ENCODE measurements around the gene RAD9A.

Gene RAD9A

DNA sequence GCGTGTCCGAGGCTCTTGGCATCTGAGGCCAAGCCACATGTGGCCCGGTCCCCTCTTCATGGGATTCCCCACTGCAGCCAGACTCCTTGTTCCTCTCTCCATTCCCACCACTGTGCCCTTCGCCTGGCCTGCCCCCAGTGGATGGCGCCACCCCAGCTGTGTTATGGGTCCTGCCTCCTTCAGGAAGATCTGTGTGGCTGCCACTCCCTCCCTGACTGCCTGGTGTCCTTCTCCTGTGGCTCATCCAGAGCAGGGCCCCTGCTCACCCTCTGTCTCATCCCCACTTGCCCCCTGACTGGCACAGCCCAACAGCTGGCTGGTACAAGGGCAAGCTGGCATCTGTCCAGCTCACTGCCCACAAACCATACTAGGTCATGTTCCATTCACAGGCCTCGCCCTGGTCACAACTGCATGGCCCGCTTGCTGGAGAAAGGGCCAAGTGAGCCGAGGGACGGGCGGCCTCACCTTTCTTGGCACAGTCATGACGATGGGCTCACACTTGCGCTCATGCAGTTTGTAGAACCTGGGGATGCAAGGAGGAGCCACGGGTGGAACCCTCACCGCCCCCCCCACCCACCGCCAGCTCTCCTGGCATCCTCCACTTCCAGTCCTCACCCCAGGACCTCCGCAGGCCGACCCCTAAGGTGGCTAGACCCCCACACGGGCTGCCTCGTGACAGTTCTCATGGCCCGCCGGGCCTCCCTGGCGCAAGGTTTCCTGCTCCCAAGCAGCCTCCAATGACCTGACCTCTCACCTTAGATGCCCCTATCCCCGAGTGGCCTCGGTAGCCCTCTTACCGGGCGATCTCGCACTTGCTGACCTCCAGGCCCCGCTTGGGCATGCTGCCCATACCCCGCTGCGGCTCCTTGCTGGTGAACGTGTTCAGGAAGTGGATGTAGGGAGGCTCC lies 47.8 kb downstream of the RAD9A start:
- H3K4me3 ChIP-seq (ENCODE audit: low read depth, low read length), result no peak overlapping the region
- TF ChIP-seq, protein P1, sequence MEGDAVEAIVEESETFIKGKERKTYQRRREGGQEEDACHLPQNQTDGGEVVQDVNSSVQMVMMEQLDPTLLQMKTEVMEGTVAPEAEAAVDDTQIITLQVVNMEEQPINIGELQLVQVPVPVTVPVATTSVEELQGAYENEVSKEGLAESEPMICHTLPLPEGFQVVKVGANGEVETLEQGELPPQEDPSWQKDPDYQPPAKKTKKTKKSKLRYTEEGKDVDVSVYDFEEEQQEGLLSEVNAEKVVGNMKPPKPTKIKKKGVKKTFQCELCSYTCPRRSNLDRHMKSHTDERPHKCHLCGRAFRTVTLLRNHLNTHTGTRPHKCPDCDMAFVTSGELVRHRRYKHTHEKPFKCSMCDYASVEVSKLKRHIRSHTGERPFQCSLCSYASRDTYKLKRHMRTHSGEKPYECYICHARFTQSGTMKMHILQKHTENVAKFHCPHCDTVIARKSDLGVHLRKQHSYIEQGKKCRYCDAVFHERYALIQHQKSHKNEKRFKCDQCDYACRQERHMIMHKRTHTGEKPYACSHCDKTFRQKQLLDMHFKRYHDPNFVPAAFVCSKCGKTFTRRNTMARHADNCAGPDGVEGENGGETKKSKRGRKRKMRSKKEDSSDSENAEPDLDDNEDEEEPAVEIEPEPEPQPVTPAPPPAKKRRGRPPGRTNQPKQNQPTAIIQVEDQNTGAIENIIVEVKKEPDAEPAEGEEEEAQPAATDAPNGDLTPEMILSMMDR (IDR thresholded peaks at IDR 0.05; ENCODE audit: low read depth, low read length), result no peak; the same call in 1 of the 2 replicates

DNA sequence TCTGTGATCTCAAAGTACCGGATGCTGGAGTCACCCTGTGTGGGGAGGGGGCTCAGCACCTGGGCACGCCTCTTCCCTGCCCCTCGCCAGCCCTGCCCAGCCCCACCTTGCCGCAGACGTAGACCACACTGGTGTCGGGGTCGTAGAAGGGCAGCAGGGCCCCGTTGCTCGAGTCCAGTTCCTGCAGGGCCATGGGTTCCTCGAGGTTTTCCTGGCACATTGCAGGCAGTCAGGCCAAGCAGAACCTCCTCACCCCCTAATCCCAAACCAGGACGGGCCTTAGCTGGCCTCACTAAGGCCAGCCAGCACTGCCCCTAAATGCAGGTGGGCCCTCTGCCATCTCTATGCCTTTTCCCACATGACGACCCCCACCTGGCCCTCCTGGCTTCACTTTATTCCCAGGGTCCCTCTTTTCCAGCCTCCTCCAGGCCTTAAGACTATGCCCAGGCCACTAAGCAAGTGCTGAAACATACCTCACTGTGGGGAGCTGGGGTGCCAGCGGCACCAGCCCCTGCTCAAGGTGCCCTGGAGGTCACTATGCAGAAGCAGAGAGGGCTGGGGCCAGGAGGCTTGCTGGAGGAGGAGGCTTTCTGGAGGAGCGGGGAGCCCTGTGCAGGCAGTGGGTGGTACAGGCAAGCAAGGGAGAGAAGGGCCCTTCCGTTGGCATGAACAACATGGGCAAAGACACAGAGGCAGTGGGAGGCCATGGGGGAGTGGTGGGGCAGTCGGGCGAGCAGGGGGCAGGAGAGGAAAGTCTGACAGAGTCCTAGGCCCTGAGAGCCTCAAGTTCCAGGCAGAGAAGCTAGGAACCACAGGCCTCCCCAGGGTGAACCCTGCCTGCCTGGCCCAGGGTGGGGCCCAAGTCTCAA lies 48.7 kb downstream of the RAD9A start:
- TF ChIP-seq, protein P1 (IDR thresholded peaks at IDR 0.05; ENCODE audit: low read depth, low read length), result no peak
- no peak overlapping the region for H3K4me3 ChIP-seq (ENCODE audit: low read depth, low read length)

DNA sequence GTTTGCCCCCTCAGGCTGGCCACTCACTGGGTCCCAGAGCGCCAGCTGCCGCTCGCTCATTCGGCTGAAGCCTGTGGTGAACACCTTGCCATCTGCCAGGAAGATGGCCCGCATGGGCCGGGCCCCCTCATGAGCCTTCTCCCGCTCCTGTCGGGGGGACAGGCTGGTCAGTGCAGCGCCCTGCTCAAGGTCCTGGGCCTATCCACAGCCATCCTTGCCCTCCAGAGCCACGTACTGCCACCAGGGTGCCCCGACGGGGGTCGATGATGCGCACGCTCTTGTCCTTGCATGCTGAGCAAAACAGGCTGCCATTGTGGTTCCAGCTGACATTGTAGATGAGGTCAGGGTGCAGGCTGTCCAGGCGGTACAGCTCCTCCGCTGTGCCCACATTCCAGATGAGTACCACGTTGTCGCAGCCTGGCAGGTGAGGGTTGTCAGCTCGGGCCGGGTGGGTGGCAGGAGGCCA lies 49.3 kb downstream of the RAD9A start:
- H3K4me3 ChIP-seq (ENCODE audit: low read depth, low read length), result no peak overlapping the region
- TF ChIP-seq, protein P1 (IDR thresholded peaks at IDR 0.05; ENCODE audit: low read depth, low read length), result no peak

DNA sequence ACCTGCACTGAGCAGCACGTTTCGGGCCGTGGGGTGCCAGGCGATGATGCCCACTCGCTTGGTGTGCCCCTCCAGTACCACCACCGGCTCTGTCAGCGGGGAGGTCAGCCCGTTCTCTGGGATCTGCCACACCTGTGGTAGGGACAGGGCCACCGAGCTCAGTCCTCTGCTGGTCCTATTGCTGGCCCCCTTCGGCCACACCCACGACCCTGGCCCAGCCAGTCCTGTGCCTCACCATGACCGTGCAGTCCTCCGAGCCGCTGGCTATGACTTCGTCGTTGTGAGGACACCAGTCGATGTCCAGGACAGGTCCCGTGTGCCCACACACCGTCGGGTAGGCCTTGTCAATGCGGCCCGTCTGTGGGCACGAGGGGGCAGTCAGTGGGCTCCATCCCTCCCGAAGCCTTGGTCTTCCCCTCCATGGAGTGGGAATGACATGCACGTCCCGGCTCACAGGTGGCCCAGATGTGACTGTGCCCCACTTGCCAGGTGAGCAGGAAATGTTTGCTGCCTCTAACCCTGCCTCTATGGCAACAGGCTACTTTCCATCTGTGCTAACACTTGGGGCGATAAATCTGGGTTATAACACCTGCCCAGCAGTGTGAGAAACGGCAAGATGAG lies 50.1 kb downstream of the RAD9A start:
- H3K4me3 ChIP-seq (ENCODE audit: low read depth, low read length), result peak overlapping the region; percentile 89

DNA sequence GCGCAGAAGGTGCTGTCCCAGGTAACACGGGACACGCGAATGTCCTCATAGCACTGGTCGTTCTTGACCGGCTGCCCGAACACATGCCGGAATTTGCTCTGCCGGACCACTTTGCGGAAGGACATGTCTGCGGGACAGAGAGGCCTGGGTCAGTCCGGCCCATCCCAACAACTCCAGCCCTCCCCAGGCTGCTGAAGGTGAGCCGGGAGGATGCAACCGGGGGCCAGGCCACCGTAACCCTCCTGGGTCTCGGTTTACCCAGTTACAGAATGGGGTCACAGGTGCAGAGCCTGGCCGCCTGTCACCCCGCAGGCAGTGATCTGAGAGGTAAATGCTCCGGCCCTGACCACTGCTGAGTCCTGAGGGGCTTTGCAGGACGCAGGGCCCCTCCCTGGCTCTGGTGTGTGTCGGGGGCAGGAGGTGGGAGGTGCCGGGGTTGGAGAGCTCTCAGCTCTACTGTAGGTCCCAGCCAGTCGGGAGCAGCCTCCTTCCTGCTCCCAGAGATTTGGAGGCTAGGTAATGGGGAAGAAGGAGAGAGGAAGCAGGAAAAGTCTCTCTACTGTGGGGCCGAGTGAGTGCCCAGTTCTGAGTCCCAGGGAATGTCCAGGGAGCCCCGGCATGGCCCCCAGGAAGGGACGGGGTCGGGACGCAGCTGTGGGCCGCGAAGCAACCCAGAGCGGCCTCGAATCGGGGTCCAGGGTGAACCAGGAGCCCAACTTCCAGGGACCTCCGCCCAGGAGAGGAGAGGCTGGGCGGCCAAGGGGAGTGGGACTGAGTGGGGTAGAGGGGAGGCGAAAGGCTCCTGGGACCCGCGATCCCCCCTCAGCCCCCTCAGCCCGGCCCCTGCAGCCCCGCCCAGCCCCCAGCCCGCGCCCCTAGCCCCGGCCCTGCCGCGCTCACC lies 51.0 kb downstream of the RAD9A start:
- TF ChIP-seq, protein P1 (IDR thresholded peaks at IDR 0.05; ENCODE audit: low read depth, low read length), result no peak
- peak overlapping the region; percentile 89 for H3K4me3 ChIP-seq (ENCODE audit: low read depth, low read length)

More for the DNA sequence above, 50.1 kb downstream of the RAD9A start:
- TF ChIP-seq, protein P1 (IDR thresholded peaks at IDR 0.05; ENCODE audit: low read depth, low read length), result no peak

DNA sequence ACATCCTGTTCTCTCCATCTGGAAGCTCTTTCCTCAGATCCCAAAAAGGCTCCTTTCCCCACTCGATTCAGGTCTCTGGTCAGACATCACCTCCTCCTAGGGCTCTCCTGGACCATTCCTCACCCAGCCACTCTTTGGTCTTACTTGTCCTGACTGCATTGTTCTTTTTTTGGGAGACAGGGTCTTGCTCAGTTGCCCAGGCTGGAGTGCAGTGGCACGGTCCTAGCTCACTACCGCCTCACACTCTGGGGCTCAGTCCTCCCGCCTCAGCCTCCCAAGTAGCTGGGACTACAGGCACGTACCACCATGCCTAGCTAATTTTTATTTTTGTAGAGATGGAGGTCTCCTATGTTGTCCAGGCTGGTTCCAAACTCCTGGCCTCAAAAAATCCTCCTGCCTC lies 53.7 kb downstream of the RAD9A start:
- TF ChIP-seq, protein P1 (IDR thresholded peaks at IDR 0.05; ENCODE audit: low read depth, low read length), result no peak
- H3K4me3 ChIP-seq (ENCODE audit: low read depth, low read length), result no peak overlapping the region
